ENCODE data around the gene ATXN2. TPM values are rescaled to one million over a fixed set of nuclear protein-coding genes. Genes with fewer than 3 reads are reported as not detected.
"Not testable (repeated sequence)": the region's sequence is repeated elsewhere in the genome, so short reads cannot be mapped to it uniquely, and the experiment has no call there.

Gene ATXN2
- total RNA-seq, 1 donor from 2014 or later = 66.8 TPM

GRCh38 chr12:111597831-111598636 lies 1.1 kb downstream of the ATXN2 start:
- TF ChIP-seq CTCF (IDR thresholded peaks at IDR 0.05) = no peak
- Mint-ChIP-seq H3K36me3 (ENCODE audit: low read depth) (no peaks in the 10 kb centered on the region), H3K4me3 (ENCODE audit: unreplicated experiment) (peak overlapping the region; percentile 84), H3K9me3 (ENCODE audit: low read depth) (no peaks in the 10 kb centered on the region), H3K4me1 (ENCODE audit: low read depth) (peaks cover 49% of the 10 kb centered on the region), H3K27ac (ENCODE audit: unreplicated experiment) (peak overlapping the region; percentile 91), H3K27me3 (ENCODE audit: low read depth) (no peaks in the 10 kb centered on the region)
- peak; percentile 86 for DNase-seq (ENCODE audit: low spot score)

- H3K4me1 Mint-ChIP-seq (ENCODE audit: low read depth) = peaks cover 52% of the 10 kb centered on the region
- peak; percentile 65 for DNase-seq (ENCODE audit: low spot score)
Observed at GRCh38 chr12:111596985-111597830, 1.9 kb downstream of the ATXN2 start.

GRCh38 chr12:111595341-111595835 lies 3.7 kb downstream of the ATXN2 start:
- peak; percentile 46 for DNase-seq (ENCODE audit: low spot score)
- not testable (repeated sequence) for H3K9me3 Mint-ChIP-seq (ENCODE audit: low read depth); H3K36me3 Mint-ChIP-seq (ENCODE audit: low read depth); H3K27me3 Mint-ChIP-seq (ENCODE audit: low read depth)
- Mint-ChIP-seq H3K4me3 (ENCODE audit: unreplicated experiment) (peak overlapping the region; percentile 22), H3K27ac (ENCODE audit: unreplicated experiment) (peak overlapping the region; percentile 75), H3K4me1 (ENCODE audit: low read depth) (peaks cover 51% of the 10 kb centered on the region)

More at GRCh38 chr12:111596985-111597830, 1.9 kb downstream of the ATXN2 start:
- Mint-ChIP-seq H3K36me3 (ENCODE audit: low read depth) (no peaks in the 10 kb centered on the region), H3K27ac (ENCODE audit: unreplicated experiment) (peak overlapping the region; percentile 91), H3K9me3 (ENCODE audit: low read depth) (no peaks in the 10 kb centered on the region), H3K4me3 (ENCODE audit: unreplicated experiment) (peak overlapping the region; percentile 84), H3K27me3 (ENCODE audit: low read depth) (no peaks in the 10 kb centered on the region)
- no peak for TF ChIP-seq CTCF (IDR thresholded peaks at IDR 0.05)

GRCh38 chr12:111591399-111592010 lies 7.6 kb downstream of the ATXN2 start:
- not testable (repeated sequence) for H3K4me3 Mint-ChIP-seq (ENCODE audit: unreplicated experiment); H3K27me3 Mint-ChIP-seq (ENCODE audit: low read depth); DNase-seq (ENCODE audit: low spot score); H3K36me3 Mint-ChIP-seq (ENCODE audit: low read depth); H3K9me3 Mint-ChIP-seq (ENCODE audit: low read depth); H3K27ac Mint-ChIP-seq (ENCODE audit: unreplicated experiment)
- peaks cover 41% of the 10 kb centered on the region for H3K4me1 Mint-ChIP-seq (ENCODE audit: low read depth)

- peaks cover 32% of the 10 kb centered on the region for H3K4me1 Mint-ChIP-seq (ENCODE audit: low read depth)
- H3K9me3 Mint-ChIP-seq (ENCODE audit: low read depth) = no peaks in the 10 kb centered on the region
- H3K36me3 Mint-ChIP-seq (ENCODE audit: low read depth) = no peaks in the 10 kb centered on the region
- no peaks in the 10 kb centered on the region for H3K27me3 Mint-ChIP-seq (ENCODE audit: low read depth)
- H3K4me3 Mint-ChIP-seq (ENCODE audit: unreplicated experiment) = no peak overlapping the region
- H3K27ac Mint-ChIP-seq (ENCODE audit: unreplicated experiment) = no peak overlapping the region
- TF ChIP-seq CTCF (IDR thresholded peaks at IDR 0.05) = no peak
- no peak for DNase-seq (ENCODE audit: low spot score)
Observed at GRCh38 chr12:111590552-111590951, 8.6 kb downstream of the ATXN2 start.

GRCh38 chr12:111589601-111590000 lies 9.5 kb downstream of the ATXN2 start:
- DNase-seq (ENCODE audit: low spot score) = peak; percentile 28
- no peak overlapping the region for H3K4me3 Mint-ChIP-seq (ENCODE audit: unreplicated experiment)
- no peaks in the 10 kb centered on the region for H3K36me3 Mint-ChIP-seq (ENCODE audit: low read depth)
- peaks cover 22% of the 10 kb centered on the region for H3K4me1 Mint-ChIP-seq (ENCODE audit: low read depth)
- TF ChIP-seq CTCF (IDR thresholded peaks at IDR 0.05) = no peak
- H3K9me3 Mint-ChIP-seq (ENCODE audit: low read depth) = no peaks in the 10 kb centered on the region
- no peak overlapping the region for H3K27ac Mint-ChIP-seq (ENCODE audit: unreplicated experiment)
- no peaks in the 10 kb centered on the region for H3K27me3 Mint-ChIP-seq (ENCODE audit: low read depth)

All from chondrocyte (in vitro differentiated cells).